ENCODE data around the gene NKX2-1.

Gene NKX2-1

DNA sequence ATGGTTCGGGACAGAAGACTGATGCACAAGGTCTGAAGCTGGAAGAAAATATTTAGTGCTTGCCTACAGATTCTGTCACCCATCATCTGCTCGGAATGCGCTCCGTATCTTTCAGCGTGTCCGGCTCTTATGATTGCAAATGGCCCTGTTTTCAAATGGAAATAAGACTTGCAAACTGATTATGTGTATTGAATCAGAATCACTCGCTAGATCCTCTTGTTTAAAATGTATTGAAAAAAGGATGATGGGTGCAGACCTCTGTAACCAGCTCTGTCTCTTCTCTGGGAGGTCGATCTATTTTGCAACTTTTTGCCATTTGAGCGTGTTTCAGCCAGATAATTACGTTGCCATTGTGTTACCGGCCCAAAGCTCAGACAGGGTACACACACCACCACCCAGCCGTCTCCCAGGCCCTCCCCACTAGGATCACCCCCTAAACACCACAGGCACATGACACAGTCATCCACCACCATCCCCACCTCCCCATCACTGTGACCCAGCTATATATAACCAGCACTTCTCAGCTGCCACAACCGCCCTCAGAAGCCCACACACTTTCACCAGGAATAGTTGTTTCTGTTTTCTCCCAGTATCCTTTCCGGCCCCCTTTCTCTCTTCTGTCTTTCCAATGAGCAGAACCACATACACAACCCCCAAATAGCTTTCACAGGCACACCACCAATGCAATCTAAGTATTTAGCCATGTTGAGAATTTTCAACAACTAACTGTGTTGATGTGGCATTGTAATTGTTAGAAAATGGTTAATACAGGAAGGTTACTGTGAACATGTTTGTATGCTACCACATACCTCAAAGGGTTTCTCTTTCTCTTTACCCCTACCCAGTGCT, 10.7 kb downstream of the NKX2-1 start:
- peaks cover 17% of the 10 kb centered on the region for H3K4me1 ChIP-seq (ENCODE audit: insufficient read depth, low read length, poor library complexity, severe bottlenecking)
- H3F3A ChIP-seq (ENCODE audit: low read depth): no peaks in the 10 kb centered on the region
- H2AFZ ChIP-seq (ENCODE audit: low read length): 0 out of 2 replicates have a peak overlapping the region, but pooled peaks have one; percentile 5
- peak overlapping the region; percentile 33 for H3K4me3 ChIP-seq (ENCODE audit: low read length, poor library complexity, severe bottlenecking)
- no peaks in the 10 kb centered on the region for H3K9me2 ChIP-seq (replicated peaks; ENCODE audit: low read depth, low read length)
- H3K9ac ChIP-seq (ENCODE audit: low read depth, low read length, poor library complexity, severe bottlenecking): peak overlapping the region; percentile 57
- no peaks in the 10 kb centered on the region for H3K79me2 ChIP-seq (ENCODE audit: insufficient read depth, low read length)
- no peak for TF ChIP-seq EZH2phosphoT487 (IDR thresholded peaks at IDR 0.05; ENCODE audit: borderline replicate concordance)
- TF ChIP-seq, protein P1, sequence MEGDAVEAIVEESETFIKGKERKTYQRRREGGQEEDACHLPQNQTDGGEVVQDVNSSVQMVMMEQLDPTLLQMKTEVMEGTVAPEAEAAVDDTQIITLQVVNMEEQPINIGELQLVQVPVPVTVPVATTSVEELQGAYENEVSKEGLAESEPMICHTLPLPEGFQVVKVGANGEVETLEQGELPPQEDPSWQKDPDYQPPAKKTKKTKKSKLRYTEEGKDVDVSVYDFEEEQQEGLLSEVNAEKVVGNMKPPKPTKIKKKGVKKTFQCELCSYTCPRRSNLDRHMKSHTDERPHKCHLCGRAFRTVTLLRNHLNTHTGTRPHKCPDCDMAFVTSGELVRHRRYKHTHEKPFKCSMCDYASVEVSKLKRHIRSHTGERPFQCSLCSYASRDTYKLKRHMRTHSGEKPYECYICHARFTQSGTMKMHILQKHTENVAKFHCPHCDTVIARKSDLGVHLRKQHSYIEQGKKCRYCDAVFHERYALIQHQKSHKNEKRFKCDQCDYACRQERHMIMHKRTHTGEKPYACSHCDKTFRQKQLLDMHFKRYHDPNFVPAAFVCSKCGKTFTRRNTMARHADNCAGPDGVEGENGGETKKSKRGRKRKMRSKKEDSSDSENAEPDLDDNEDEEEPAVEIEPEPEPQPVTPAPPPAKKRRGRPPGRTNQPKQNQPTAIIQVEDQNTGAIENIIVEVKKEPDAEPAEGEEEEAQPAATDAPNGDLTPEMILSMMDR (conservative IDR thresholded peaks at IDR 0.05; ENCODE audit: low read length): no peak
- H3K9me3 ChIP-seq (ENCODE audit: insufficient read depth, low read depth, low read length): no peaks in the 10 kb centered on the region
- peak overlapping the region; percentile 39 for H3K4me2 ChIP-seq (ENCODE audit: low read depth, low read length, poor library complexity, severe bottlenecking)
- H3K27me3 ChIP-seq (ENCODE audit: insufficient read depth, low read length, poor library complexity, severe bottlenecking): no peaks in the 10 kb centered on the region
- no peaks in the 10 kb centered on the region for H4K20me1 ChIP-seq (ENCODE audit: insufficient read depth, low read length, poor library complexity, severe bottlenecking)
- no peaks in the 10 kb centered on the region for H3K36me3 ChIP-seq (ENCODE audit: insufficient read depth, low read length)

DNA sequence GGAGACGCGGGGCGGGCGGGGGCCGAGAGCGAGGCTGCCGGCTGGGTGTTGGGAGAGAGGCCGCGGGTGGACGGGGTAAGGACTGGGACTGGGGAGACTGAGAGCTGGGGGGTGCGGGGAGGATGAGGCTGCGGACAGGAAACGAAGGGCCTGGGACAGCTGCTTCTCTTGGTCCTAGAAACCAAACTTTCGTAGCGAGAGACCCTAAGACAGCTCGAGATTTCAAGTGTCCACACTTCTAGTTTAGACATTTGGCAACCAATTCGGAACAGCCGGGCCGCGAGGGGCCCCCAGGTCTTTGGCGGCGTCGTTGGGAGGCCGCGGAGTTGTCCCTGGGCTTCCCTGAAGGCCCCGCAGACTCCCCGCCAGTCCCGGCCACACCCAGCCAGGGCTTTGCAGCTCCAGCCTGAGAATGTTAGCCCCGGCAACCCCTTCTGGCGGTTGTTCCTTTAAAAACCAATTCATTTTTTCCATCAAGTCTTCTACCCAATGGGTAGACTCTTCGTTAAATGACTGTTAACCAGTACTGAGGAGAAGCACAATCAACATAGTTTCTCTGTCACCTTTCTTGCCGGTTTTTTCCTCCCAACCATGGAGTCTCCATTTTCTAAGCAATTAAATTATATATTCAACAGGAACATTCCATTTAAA, 11.5 kb downstream of the NKX2-1 start:
- Histone ChIP-seq H3K9me3 (ENCODE audit: insufficient read depth, low read depth, low read length) (no peaks in the 10 kb centered on the region), H3K27me3 (ENCODE audit: insufficient read depth, low read length, poor library complexity, severe bottlenecking) (no peaks in the 10 kb centered on the region), H3K4me2 (ENCODE audit: low read depth, low read length, poor library complexity, severe bottlenecking) (no peak overlapping the region)

DNA sequence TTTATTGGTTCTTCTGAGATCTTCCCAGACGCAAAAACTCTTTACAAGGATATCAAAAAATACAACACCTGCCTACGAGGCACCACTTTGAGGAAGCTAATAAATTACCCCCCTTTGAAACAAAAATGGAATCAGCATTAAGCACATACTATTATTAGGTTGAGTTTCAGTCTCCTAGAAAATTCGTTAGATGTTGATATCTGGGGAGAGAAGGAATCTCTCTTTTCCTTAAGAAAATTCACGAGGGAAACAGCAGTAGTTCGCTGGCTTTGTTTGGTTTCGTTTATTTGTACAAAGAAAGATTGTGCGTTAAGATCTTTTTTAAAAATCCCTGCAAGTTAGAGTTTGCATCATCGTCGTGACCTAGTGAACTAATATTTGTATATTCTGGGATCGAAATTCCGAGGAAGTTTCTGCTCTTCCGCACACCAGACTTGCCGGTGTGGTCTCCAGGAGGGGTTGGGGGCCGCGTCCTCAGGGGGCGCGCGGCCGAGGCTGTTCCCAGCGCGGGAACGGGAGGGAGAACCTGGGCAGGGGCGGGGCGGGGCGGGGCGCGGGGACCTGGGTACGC, 12.1 kb downstream of the NKX2-1 start:
- no peak overlapping the region for H3K4me2 ChIP-seq (ENCODE audit: low read depth, low read length, poor library complexity, severe bottlenecking)
- H3K79me2 ChIP-seq (ENCODE audit: insufficient read depth, low read length): no peaks in the 10 kb centered on the region
- TF ChIP-seq, protein P1 (conservative IDR thresholded peaks at IDR 0.05; ENCODE audit: low read length): no peak
- TF ChIP-seq EZH2phosphoT487 (IDR thresholded peaks at IDR 0.05; ENCODE audit: borderline replicate concordance): no peak
- H2AFZ ChIP-seq (ENCODE audit: low read length): no peak overlapping the region
- H3K4me1 ChIP-seq (ENCODE audit: insufficient read depth, low read length, poor library complexity, severe bottlenecking): peaks cover 17% of the 10 kb centered on the region
- no peaks in the 10 kb centered on the region for H3K9me2 ChIP-seq (replicated peaks; ENCODE audit: low read depth, low read length)
- no peak overlapping the region for H3K4me3 ChIP-seq (ENCODE audit: low read length, poor library complexity, severe bottlenecking)
- no peaks in the 10 kb centered on the region for H4K20me1 ChIP-seq (ENCODE audit: insufficient read depth, low read length, poor library complexity, severe bottlenecking)
- no peaks in the 10 kb centered on the region for H3K9me3 ChIP-seq (ENCODE audit: insufficient read depth, low read depth, low read length)
- no peak overlapping the region for H3K9ac ChIP-seq (ENCODE audit: low read depth, low read length, poor library complexity, severe bottlenecking)
- H3K27me3 ChIP-seq (ENCODE audit: insufficient read depth, low read length, poor library complexity, severe bottlenecking): no peaks in the 10 kb centered on the region
- no peaks in the 10 kb centered on the region for H3F3A ChIP-seq (ENCODE audit: low read depth)
- H3K36me3 ChIP-seq (ENCODE audit: insufficient read depth, low read length): no peaks in the 10 kb centered on the region

More for the DNA sequence above, 11.5 kb downstream of the NKX2-1 start:
- Histone ChIP-seq H3K4me1 (ENCODE audit: insufficient read depth, low read length, poor library complexity, severe bottlenecking) (peaks cover 17% of the 10 kb centered on the region), H2AFZ (ENCODE audit: low read length) (no peak overlapping the region), H3K36me3 (ENCODE audit: insufficient read depth, low read length) (no peaks in the 10 kb centered on the region), H3F3A (ENCODE audit: low read depth) (no peaks in the 10 kb centered on the region), H3K4me3 (ENCODE audit: low read length, poor library complexity, severe bottlenecking) (no peak overlapping the region), H3K79me2 (ENCODE audit: insufficient read depth, low read length) (no peaks in the 10 kb centered on the region), H4K20me1 (ENCODE audit: insufficient read depth, low read length, poor library complexity, severe bottlenecking) (no peaks in the 10 kb centered on the region), H3K9me2 (replicated peaks; ENCODE audit: low read depth, low read length) (no peaks in the 10 kb centered on the region), H3K9ac (ENCODE audit: low read depth, low read length, poor library complexity, severe bottlenecking) (no peak overlapping the region)
- TF ChIP-seq, protein P1 (conservative IDR thresholded peaks at IDR 0.05; ENCODE audit: low read length): no peak
- no peak for TF ChIP-seq EZH2phosphoT487 (IDR thresholded peaks at IDR 0.05; ENCODE audit: borderline replicate concordance)

All from Loucy (cell line).